Measurements from ENCODE around the gene P3H3. TPM values are rescaled to one million over a fixed set of nuclear protein-coding genes. Genes with fewer than 3 reads are reported as not detected.
A peak's percentile ranks its signal among the peaks of the same experiment; 100 is the strongest.

The P3H3 gene
- total and polyA plus RNA-seq, 9 of the 15 experiments (the other 6 are each of a cell fraction or from before 2014, with no cell fraction given) = 0.03 to 15.0 (median 4.8) TPM

DNA sequence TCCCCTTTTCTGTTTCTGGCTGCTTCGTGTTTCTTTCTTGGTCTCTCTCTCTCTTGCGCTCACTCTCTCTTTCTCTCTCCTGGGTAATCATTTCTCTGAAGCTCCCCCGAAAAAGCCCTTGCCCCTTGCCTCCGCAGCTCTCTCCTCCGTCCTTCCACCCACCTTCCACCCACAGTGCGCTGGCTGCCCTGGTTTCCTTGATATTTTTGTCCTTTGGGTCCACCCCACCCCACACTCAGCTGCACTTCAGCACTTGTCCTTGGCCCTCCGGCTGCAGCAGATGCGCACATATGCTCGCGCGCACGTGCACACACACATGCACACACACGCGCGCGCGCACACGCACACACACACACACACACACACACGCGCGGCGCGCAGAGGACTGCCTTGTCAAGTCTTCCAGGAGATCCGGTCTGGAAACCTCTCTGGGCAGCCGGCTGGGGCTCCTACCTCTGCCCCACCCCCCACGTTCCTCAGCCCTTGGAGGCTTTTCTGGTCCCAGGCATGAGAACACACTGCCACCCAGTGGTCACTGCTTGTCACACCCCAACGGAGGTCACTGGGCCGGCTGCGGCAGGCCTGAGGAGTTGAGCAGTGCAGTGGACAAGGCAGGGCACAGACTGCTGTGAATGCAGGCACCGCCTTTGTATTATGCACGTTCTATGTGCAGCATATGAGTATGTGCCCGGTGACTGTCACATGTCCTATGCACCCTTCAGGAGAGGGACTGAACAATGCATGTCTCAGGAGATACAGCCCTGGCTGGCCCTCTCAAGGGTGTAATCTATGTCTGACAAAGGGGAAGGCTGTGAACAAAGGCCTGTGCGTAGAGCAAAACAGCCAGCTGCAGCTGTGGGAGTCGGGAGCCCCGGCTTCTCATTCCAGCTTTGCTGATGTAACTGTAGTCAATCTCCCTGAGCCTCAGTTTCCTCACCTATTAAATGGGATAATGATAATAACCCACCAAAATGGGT lies 49.3 kb upstream of the P3H3 start (continued):
- TF ChIP-seq, protein P1, sequence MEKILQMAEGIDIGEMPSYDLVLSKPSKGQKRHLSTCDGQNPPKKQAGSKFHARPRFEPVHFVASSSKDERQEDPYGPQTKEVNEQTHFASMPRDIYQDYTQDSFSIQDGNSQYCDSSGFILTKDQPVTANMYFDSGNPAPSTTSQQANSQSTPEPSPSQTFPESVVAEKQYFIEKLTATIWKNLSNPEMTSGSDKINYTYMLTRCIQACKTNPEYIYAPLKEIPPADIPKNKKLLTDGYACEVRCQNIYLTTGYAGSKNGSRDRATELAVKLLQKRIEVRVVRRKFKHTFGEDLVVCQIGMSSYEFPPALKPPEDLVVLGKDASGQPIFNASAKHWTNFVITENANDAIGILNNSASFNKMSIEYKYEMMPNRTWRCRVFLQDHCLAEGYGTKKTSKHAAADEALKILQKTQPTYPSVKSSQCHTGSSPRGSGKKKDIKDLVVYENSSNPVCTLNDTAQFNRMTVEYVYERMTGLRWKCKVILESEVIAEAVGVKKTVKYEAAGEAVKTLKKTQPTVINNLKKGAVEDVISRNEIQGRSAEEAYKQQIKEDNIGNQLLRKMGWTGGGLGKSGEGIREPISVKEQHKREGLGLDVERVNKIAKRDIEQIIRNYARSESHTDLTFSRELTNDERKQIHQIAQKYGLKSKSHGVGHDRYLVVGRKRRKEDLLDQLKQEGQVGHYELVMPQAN (IDR thresholded peaks at IDR 0.05; ENCODE audit: borderline replicate concordance) = peak; percentile 92
- TF ChIP-seq, protein P2, sequence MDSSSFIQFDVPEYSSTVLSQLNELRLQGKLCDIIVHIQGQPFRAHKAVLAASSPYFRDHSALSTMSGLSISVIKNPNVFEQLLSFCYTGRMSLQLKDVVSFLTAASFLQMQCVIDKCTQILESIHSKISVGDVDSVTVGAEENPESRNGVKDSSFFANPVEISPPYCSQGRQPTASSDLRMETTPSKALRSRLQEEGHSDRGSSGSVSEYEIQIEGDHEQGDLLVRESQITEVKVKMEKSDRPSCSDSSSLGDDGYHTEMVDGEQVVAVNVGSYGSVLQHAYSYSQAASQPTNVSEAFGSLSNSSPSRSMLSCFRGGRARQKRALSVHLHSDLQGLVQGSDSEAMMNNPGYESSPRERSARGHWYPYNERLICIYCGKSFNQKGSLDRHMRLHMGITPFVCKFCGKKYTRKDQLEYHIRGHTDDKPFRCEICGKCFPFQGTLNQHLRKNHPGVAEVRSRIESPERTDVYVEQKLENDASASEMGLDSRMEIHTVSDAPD (CRISPR knock-in tag; IDR thresholded peaks at IDR 0.05) = no peak
- TF ChIP-seq RFX5 (IDR thresholded peaks at IDR 0.05; ENCODE audit: low read depth, low read length) (no peak), ZNF165 (CRISPR knock-in tag; IDR thresholded peaks at IDR 0.05; ENCODE audit: borderline replicate concordance) (no peak), ADNP (tag; IDR thresholded peaks at IDR 0.05) (no peak), IFI16 (CRISPR knock-in tag; IDR thresholded peaks at IDR 0.05) (no peak), ZNF282 (CRISPR knock-in tag; IDR thresholded peaks at IDR 0.05) (no peak), SAFB (IDR thresholded peaks at IDR 0.05; ENCODE audit: borderline replicate concordance, low read depth, low read length) (no peak), MAFK (IDR thresholded peaks at IDR 0.05; ENCODE audit: low read length) (no peak), MAZ (CRISPR knock-in tag; conservative IDR thresholded peaks at IDR 0.05 in 1 of 2, IDR thresholded peaks at IDR 0.05 in 1 of 2) (peak; percentile 66 to 81), KLF16 (IDR thresholded peaks at IDR 0.05) (peak; percentile 55; the same call in 1 of the 2 replicates)
- TF ChIP-seq, protein P3, sequence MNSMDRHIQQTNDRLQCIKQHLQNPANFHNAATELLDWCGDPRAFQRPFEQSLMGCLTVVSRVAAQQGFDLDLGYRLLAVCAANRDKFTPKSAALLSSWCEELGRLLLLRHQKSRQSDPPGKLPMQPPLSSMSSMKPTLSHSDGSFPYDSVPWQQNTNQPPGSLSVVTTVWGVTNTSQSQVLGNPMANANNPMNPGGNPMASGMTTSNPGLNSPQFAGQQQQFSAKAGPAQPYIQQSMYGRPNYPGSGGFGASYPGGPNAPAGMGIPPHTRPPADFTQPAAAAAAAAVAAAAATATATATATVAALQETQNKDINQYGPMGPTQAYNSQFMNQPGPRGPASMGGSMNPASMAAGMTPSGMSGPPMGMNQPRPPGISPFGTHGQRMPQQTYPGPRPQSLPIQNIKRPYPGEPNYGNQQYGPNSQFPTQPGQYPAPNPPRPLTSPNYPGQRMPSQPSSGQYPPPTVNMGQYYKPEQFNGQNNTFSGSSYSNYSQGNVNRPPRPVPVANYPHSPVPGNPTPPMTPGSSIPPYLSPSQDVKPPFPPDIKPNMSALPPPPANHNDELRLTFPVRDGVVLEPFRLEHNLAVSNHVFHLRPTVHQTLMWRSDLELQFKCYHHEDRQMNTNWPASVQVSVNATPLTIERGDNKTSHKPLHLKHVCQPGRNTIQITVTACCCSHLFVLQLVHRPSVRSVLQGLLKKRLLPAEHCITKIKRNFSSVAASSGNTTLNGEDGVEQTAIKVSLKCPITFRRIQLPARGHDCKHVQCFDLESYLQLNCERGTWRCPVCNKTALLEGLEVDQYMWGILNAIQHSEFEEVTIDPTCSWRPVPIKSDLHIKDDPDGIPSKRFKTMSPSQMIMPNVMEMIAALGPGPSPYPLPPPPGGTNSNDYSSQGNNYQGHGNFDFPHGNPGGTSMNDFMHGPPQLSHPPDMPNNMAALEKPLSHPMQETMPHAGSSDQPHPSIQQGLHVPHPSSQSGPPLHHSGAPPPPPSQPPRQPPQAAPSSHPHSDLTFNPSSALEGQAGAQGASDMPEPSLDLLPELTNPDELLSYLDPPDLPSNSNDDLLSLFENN (IDR thresholded peaks at IDR 0.05; ENCODE audit: low read depth in 2 of 2, low read length in 2 of 2) = no peak
- TF ChIP-seq, protein P4, sequence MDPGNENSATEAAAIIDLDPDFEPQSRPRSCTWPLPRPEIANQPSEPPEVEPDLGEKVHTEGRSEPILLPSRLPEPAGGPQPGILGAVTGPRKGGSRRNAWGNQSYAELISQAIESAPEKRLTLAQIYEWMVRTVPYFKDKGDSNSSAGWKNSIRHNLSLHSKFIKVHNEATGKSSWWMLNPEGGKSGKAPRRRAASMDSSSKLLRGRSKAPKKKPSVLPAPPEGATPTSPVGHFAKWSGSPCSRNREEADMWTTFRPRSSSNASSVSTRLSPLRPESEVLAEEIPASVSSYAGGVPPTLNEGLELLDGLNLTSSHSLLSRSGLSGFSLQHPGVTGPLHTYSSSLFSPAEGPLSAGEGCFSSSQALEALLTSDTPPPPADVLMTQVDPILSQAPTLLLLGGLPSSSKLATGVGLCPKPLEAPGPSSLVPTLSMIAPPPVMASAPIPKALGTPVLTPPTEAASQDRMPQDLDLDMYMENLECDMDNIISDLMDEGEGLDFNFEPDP (CRISPR knock-in tag; IDR thresholded peaks at IDR 0.05) = no peak
- TF ChIP-seq, protein P5, sequence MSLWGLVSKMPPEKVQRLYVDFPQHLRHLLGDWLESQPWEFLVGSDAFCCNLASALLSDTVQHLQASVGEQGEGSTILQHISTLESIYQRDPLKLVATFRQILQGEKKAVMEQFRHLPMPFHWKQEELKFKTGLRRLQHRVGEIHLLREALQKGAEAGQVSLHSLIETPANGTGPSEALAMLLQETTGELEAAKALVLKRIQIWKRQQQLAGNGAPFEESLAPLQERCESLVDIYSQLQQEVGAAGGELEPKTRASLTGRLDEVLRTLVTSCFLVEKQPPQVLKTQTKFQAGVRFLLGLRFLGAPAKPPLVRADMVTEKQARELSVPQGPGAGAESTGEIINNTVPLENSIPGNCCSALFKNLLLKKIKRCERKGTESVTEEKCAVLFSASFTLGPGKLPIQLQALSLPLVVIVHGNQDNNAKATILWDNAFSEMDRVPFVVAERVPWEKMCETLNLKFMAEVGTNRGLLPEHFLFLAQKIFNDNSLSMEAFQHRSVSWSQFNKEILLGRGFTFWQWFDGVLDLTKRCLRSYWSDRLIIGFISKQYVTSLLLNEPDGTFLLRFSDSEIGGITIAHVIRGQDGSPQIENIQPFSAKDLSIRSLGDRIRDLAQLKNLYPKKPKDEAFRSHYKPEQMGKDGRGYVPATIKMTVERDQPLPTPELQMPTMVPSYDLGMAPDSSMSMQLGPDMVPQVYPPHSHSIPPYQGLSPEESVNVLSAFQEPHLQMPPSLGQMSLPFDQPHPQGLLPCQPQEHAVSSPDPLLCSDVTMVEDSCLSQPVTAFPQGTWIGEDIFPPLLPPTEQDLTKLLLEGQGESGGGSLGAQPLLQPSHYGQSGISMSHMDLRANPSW (CRISPR knock-in tag; IDR thresholded peaks at IDR 0.05) = no peak

Measured in K562 (cell line).